KOPT-K1 (cell line): ENCODE data around the gene NEK10.

Experiments used
- H3K27ac ChIP-seq: fragments of 200-600 bp; sonication (generic); 2 replicates; pipeline ENCODE4 v1.5.1; 2016; ENCODE audit warnings: antibody characterized with exemption, mild to moderate bottlenecking, low read depth, low read length; ENCODE audit not compliant: poor library complexity, severe bottlenecking
- H3K36me3 ChIP-seq: fragments of 200-600 bp; sonication (generic); 2 replicates; pipeline ENCODE4 v1.5.1; 2017; ENCODE audit warnings: antibody characterized with exemption, mild to moderate bottlenecking, low read length, moderate library complexity; ENCODE audit not compliant: insufficient read depth
- H3K9me3 ChIP-seq: fragments of 200-600 bp; sonication (generic); 2 replicates; pipeline ENCODE4 v1.5.1; 2017; ENCODE audit warnings: antibody characterized with exemption, low read length, mild to moderate bottlenecking; ENCODE audit not compliant: insufficient read depth, poor library complexity, severe bottlenecking

Gene NEK10

GRCh38 chr3:27114129-27114528, 255.1 kb downstream of the NEK10 start:
- H3K27ac ChIP-seq, result no peak overlapping the region
- no peaks in the 10 kb centered on the region for H3K36me3 ChIP-seq

GRCh38 chr3:27110020-27110419, 259.2 kb downstream of the NEK10 start:
- H3K27ac ChIP-seq, result no peak overlapping the region
- H3K9me3 ChIP-seq, result no peaks in the 10 kb centered on the region
- H3K36me3 ChIP-seq, result no peaks in the 10 kb centered on the region

More at GRCh38 chr3:27114129-27114528, 255.1 kb downstream of the NEK10 start:
- H3K9me3 ChIP-seq, result no peaks in the 10 kb centered on the region

GRCh38 chr3:27108322-27108721, 260.9 kb downstream of the NEK10 start:
- Histone ChIP-seq H3K9me3 (no peaks in the 10 kb centered on the region), H3K36me3 (no peaks in the 10 kb centered on the region), H3K27ac (no peak overlapping the region)

GRCh38 chr3:27105904-27106303, 263.3 kb downstream of the NEK10 start:
- Histone ChIP-seq H3K9me3 (no peaks in the 10 kb centered on the region), H3K27ac (no peak overlapping the region), H3K36me3 (no peaks in the 10 kb centered on the region)

- no peaks in the 10 kb centered on the region for H3K9me3 ChIP-seq
- H3K36me3 ChIP-seq, result no peaks in the 10 kb centered on the region
- no peak overlapping the region for H3K27ac ChIP-seq
Measured at GRCh38 chr3:27097182-27097581, 272.0 kb downstream of the NEK10 start.

GRCh38 chr3:27095553-27096222, 273.5 kb downstream of the NEK10 start:
- no peak overlapping the region for H3K27ac ChIP-seq
- no peaks in the 10 kb centered on the region for H3K9me3 ChIP-seq
- no peaks in the 10 kb centered on the region for H3K36me3 ChIP-seq

- Histone ChIP-seq H3K36me3 (no peaks in the 10 kb centered on the region), H3K27ac (no peak overlapping the region)
Measured at GRCh38 chr3:27094721-27095120, 274.5 kb downstream of the NEK10 start.

GRCh38 chr3:27093771-27094170, 275.4 kb downstream of the NEK10 start:
- no peaks in the 10 kb centered on the region for H3K36me3 ChIP-seq
- H3K9me3 ChIP-seq, result no peaks in the 10 kb centered on the region
- H3K27ac ChIP-seq, result no peak overlapping the region

More at GRCh38 chr3:27094721-27095120, 274.5 kb downstream of the NEK10 start:
- no peaks in the 10 kb centered on the region for H3K9me3 ChIP-seq

GRCh38 chr3:27090275-27091041, 278.7 kb downstream of the NEK10 start:
- Histone ChIP-seq H3K36me3 (no peaks in the 10 kb centered on the region), H3K9me3 (no peaks in the 10 kb centered on the region), H3K27ac (no peak overlapping the region)

- H3K9me3 ChIP-seq, result no peaks in the 10 kb centered on the region
- no peak overlapping the region for H3K27ac ChIP-seq
- H3K36me3 ChIP-seq, result no peaks in the 10 kb centered on the region
Measured at GRCh38 chr3:27089645-27090044, 279.5 kb downstream of the NEK10 start.

GRCh38 chr3:27089068-27089467, 280.1 kb downstream of the NEK10 start:
- no peaks in the 10 kb centered on the region for H3K9me3 ChIP-seq
- H3K27ac ChIP-seq, result no peak overlapping the region
- H3K36me3 ChIP-seq, result no peaks in the 10 kb centered on the region

- H3K27ac ChIP-seq, result no peak overlapping the region
- no peaks in the 10 kb centered on the region for H3K9me3 ChIP-seq
- no peaks in the 10 kb centered on the region for H3K36me3 ChIP-seq
Measured at GRCh38 chr3:27085829-27086730, 283.1 kb downstream of the NEK10 start.

GRCh38 chr3:27081992-27082607, 287.1 kb downstream of the NEK10 start:
- no peaks in the 10 kb centered on the region for H3K9me3 ChIP-seq
- no peak overlapping the region for H3K27ac ChIP-seq

GRCh38 chr3:27081566-27081965, 287.6 kb downstream of the NEK10 start:
- Histone ChIP-seq H3K27ac (no peak overlapping the region), H3K9me3 (no peaks in the 10 kb centered on the region), H3K36me3 (no peaks in the 10 kb centered on the region)

More at GRCh38 chr3:27081992-27082607, 287.1 kb downstream of the NEK10 start:
- H3K36me3 ChIP-seq, result no peaks in the 10 kb centered on the region

- Histone ChIP-seq H3K9me3 (no peaks in the 10 kb centered on the region), H3K27ac (no peak overlapping the region), H3K36me3 (no peaks in the 10 kb centered on the region)
Measured at GRCh38 chr3:27080258-27080525, 289.0 kb downstream of the NEK10 start.
